Measurements from ENCODE around the gene INPP5D. TPM values are rescaled to one million over a fixed set of nuclear protein-coding genes. Genes with fewer than 3 reads are reported as not detected.

INPP5D gene
- total and polyA plus RNA-seq, 2 of the 13 experiments (the other 11 are each of a cell fraction or from before 2014, with no cell fraction given): 16.7 to 18.0 TPM

DNA sequence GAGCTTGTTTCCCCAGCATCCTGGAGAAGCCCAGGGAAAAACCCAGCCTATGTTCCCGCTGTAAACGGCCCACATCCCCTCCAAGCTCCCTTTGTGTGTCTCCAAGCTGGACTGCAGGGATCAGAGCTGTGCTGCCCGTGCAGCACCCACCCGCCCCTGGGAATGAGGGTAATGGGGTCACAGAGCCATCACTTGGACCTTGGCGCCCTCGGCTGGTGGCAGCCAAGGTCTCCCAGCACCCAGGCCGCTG lies 670 bp upstream of the INPP5D start (continued):
- TF ChIP-seq HNF4G (IDR thresholded peaks at IDR 0.05; ENCODE audit: borderline replicate concordance, low read depth, low read length) (0 out of 2 replicates have a peak, but pooled peaks have one; percentile 9), HNF4G (CRISPR knock-in tag; IDR thresholded peaks at IDR 0.05; ENCODE audit: borderline replicate concordance, low read depth) (no peak), CENPT (CRISPR knock-in tag; IDR thresholded peaks at IDR 0.05; ENCODE audit: low read depth) (no peak), POLR2G (IDR thresholded peaks at IDR 0.05; ENCODE audit: low read depth, low read length) (no peak), RARA (CRISPR knock-in tag; IDR thresholded peaks at IDR 0.05) (peak; percentile 69), ZNF253 (CRISPR knock-in tag; IDR thresholded peaks at IDR 0.05; ENCODE audit: borderline replicate concordance) (no peak), SKI (IDR thresholded peaks at IDR 0.05; ENCODE audit: partially characterized antibody) (no peak), GATAD1 (CRISPR knock-in tag; IDR thresholded peaks at IDR 0.05) (peak; percentile 48), RFXANK (CRISPR knock-in tag; IDR thresholded peaks at IDR 0.05) (0 out of 2 replicates have a peak, but pooled peaks have one; percentile 8), SOX6 (IDR thresholded peaks at IDR 0.05) (no peak), SOX6 (CRISPR knock-in tag; IDR thresholded peaks at IDR 0.05) (peak; percentile 18; the same call in 1 of the 2 replicates), SMARCC2 (IDR thresholded peaks at IDR 0.05) (no peak), PHF8 (CRISPR knock-in tag; IDR thresholded peaks at IDR 0.05) (no peak), ZFP82 (CRISPR knock-in tag; IDR thresholded peaks at IDR 0.05; ENCODE audit: borderline replicate concordance) (no peak), CHCHD3 (CRISPR knock-in tag; IDR thresholded peaks at IDR 0.05) (no peak), CCAR2 (optimal IDR thresholded peaks at IDR 0.05; ENCODE audit: low read depth, low read length) (no peak), FOXA1 (IDR thresholded peaks at IDR 0.05) (no peak), FOXA1 (CRISPR knock-in tag; IDR thresholded peaks at IDR 0.05) (0 out of 2 replicates have a peak, but pooled peaks have one; percentile 40), EHMT2 (IDR thresholded peaks at IDR 0.05; ENCODE audit: borderline replicate concordance, low read depth, low read length) (no peak), KDM4B (CRISPR knock-in tag; IDR thresholded peaks at IDR 0.05) (no peak)
- TF ChIP-seq, protein P1, sequence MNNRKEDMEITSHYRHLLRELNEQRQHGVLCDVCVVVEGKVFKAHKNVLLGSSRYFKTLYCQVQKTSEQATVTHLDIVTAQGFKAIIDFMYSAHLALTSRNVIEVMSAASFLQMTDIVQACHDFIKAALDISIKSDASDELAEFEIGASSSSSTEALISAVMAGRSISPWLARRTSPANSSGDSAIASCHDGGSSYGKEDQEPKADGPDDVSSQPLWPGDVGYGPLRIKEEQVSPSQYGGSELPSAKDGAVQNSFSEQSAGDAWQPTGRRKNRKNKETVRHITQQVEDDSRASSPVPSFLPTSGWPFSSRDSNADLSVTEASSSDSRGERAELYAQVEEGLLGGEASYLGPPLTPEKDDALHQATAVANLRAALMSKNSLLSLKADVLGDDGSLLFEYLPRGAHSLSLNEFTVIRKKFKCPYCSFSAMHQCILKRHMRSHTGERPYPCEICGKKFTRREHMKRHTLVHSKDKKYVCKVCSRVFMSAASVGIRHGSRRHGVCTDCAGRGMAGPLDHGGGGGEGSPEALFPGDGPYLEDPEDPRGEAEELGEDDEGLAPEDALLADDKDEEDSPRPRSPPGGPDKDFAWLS (CRISPR knock-in tag; IDR thresholded peaks at IDR 0.05; ENCODE audit: borderline replicate concordance): no peak
- TF ChIP-seq, protein P2, sequence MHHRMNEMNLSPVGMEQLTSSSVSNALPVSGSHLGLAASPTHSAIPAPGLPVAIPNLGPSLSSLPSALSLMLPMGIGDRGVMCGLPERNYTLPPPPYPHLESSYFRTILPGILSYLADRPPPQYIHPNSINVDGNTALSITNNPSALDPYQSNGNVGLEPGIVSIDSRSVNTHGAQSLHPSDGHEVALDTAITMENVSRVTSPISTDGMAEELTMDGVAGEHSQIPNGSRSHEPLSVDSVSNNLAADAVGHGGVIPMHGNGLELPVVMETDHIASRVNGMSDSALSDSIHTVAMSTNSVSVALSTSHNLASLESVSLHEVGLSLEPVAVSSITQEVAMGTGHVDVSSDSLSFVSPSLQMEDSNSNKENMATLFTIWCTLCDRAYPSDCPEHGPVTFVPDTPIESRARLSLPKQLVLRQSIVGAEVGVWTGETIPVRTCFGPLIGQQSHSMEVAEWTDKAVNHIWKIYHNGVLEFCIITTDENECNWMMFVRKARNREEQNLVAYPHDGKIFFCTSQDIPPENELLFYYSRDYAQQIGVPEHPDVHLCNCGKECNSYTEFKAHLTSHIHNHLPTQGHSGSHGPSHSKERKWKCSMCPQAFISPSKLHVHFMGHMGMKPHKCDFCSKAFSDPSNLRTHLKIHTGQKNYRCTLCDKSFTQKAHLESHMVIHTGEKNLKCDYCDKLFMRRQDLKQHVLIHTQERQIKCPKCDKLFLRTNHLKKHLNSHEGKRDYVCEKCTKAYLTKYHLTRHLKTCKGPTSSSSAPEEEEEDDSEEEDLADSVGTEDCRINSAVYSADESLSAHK (CRISPR knock-in tag; IDR thresholded peaks at IDR 0.05; ENCODE audit: borderline replicate concordance): no peak
- TF ChIP-seq, protein P3, sequence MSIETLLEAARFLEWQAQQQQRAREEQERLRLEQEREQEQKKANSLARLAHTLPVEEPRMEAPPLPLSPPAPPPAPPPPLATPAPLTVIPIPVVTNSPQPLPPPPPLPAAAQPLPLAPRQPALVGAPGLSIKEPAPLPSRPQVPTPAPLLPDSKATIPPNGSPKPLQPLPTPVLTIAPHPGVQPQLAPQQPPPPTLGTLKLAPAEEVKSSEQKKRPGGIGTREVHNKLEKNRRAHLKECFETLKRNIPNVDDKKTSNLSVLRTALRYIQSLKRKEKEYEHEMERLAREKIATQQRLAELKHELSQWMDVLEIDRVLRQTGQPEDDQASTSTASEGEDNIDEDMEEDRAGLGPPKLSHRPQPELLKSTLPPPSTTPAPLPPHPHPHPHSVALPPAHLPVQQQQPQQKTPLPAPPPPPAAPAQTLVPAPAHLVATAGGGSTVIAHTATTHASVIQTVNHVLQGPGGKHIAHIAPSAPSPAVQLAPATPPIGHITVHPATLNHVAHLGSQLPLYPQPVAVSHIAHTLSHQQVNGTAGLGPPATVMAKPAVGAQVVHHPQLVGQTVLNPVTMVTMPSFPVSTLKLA (IDR thresholded peaks at IDR 0.05): no peak
- TF ChIP-seq, protein P4, sequence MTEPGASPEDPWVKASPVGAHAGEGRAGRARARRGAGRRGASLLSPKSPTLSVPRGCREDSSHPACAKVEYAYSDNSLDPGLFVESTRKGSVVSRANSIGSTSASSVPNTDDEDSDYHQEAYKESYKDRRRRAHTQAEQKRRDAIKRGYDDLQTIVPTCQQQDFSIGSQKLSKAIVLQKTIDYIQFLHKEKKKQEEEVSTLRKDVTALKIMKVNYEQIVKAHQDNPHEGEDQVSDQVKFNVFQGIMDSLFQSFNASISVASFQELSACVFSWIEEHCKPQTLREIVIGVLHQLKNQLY (CRISPR knock-in tag; IDR thresholded peaks at IDR 0.05): no peak
- TF ChIP-seq, protein P5, sequence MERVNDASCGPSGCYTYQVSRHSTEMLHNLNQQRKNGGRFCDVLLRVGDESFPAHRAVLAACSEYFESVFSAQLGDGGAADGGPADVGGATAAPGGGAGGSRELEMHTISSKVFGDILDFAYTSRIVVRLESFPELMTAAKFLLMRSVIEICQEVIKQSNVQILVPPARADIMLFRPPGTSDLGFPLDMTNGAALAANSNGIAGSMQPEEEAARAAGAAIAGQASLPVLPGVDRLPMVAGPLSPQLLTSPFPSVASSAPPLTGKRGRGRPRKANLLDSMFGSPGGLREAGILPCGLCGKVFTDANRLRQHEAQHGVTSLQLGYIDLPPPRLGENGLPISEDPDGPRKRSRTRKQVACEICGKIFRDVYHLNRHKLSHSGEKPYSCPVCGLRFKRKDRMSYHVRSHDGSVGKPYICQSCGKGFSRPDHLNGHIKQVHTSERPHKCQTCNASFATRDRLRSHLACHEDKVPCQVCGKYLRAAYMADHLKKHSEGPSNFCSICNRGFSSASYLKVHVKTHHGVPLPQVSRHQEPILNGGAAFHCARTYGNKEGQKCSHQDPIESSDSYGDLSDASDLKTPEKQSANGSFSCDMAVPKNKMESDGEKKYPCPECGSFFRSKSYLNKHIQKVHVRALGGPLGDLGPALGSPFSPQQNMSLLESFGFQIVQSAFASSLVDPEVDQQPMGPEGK (CRISPR knock-in tag; IDR thresholded peaks at IDR 0.05): no peak
